T-helper 1 cell (primary cell): Measurements from ENCODE around the gene TXNL4B.
"Not testable (repeated sequence)": the region's sequence is repeated elsewhere in the genome, so short reads cannot be mapped to it uniquely, and the experiment has no call there.

Experiments
- DNase-seq, 5 donors: peaks; one replicate each; pipeline ENCODE4 v3.0.0-alpha.2; 2012 to 2020

TXNL4B gene

DNA sequence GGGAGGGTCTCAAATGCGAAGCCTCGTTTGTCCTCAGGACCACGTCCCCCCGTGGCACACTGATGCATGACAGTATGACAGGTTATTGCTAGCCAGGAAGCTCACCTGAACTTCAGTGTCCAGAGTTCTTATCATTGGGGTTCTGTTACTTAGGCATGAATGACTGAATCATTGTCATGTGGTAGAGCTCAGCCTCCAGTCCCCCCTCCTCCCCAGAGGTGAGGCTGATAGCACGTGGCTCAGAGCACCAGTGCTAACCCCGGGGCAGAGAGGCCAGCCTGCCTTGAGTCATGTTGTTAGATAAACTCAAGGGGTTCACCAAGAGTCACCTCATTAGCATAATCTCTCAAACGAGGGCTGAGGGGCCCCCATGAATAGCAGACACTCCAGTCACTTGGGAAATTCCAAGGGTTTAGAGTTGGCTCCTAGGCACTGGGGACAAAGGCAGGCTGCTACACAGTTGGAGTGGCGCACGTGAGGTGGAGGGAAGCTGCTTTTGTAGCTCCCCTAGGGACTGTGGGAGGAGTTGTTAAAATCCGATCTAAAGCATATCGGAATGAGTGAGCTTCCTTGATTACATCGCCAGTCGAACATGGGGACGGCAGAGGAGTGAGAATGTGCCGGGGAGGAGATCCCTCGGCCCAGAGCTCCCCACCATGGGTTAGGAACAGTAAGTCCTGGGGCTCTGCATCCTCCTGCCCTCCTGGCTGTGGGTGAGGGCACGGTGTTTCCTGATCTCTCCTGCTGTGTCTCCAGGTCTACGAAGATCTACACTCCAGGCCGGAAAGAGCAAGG, 18.4 kb upstream of the TXNL4B start:
- DNase-seq: no peak

GRCh38 chr16:72110662-72111615, 17.5 kb upstream of the TXNL4B start:
- no peak for DNase-seq

DNA sequence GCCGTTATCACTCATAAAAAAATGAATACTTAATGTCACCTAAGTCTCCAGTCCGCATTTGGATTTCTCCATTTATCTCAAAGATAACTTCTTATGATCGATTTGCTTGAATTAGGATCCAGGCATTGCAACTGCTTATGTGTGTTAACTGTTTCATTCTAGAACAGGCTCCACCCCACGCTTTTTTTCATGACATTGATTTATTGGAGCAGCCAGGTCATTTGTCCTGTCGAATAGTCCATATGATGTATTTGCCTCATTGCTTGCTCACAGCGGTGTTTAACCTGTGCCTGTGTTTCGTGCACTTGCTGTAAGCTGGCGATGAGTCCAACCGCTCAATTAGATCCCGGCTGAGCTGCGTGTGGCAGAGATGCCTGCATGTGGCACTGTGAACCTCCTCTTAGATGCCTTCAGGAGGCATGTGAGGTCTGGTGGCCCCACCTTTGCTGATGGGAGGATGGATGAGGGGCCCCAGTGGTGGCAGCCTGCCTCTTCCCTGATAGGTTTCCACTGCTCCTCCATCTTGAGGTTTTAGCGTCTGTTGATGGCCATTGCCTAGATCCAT, 16.6 kb upstream of the TXNL4B start:
- no peak for DNase-seq

GRCh38 chr16:72109300-72109699, 15.9 kb upstream of the TXNL4B start:
- DNase-seq: no peak

- DNase-seq: no peak
These were observed 15.1 kb upstream of the TXNL4B start for GRCh38 chr16:72108353-72109102.

DNA sequence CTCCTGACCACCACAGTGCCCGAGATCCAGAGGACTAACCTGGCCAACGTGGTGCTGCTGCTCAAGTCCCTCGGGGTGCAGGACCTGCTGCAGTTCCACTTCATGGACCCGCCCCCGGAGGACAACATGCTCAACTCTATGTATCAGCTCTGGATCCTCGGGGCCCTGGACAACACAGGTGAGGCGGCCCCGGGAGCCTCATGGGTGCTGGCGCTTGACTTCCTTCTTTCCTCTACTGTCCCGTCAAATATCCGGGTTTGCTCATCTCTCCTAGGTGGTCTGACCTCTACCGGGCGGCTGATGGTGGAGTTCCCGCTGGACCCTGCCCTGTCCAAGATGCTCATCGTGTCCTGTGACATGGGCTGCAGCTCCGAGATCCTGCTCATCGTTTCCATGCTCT, 14.0 kb upstream of the TXNL4B start:
- DNase-seq: no peak

- DNase-seq: no peak
These were observed 12.6 kb upstream of the TXNL4B start for GRCh38 chr16:72105978-72106377.

DNA sequence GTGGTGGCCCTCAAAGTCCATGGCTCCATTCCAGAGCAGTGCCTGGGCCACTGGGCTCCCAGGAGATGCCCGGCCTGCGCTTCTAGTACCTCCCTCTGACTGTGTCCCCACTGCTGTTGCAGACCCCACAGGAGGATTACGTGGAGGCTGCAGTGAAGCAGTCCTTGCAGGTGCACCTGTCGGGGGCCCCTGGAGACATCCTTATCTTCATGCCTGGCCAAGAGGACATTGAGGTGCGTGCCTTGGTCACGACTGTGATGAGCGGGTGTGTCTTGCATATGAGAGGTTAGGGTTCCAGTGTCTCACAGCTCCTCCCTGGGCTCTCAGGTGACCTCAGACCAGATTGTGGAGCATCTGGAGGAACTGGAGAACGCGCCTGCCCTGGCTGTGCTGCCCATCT, 11.5 kb upstream of the TXNL4B start:
- DNase-seq: no peak

- DNase-seq: no peak
These were observed 7.8 kb upstream of the TXNL4B start for GRCh38 chr16:72101195-72101594.

DNA sequence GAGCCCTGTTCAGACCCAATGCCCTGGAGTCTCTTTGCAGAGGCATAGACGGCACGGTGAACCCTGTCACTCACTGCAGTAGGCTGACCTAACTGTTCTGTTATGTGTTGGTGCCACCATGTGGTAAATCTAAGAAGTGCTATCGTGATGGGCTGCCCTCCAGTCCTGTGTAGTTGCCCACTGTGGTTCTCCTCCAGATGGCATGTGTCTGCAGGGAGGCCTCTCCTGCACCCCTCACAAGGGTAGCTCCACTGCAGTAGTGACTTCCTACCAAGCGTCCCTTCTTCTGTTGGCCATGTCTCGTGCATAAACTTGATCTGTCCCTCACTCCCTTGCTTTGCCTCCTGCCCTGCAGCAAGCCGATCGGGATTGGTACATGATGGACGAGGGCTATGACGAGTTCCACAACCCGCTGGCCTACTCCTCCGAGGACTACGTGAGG, 6.0 kb upstream of the TXNL4B start:
- peak in 2 of 5 donors; percentile 26 to 49 for DNase-seq

GRCh38 chr16:72098936-72099335, 5.5 kb upstream of the TXNL4B start:
- no peak for DNase-seq

DNA sequence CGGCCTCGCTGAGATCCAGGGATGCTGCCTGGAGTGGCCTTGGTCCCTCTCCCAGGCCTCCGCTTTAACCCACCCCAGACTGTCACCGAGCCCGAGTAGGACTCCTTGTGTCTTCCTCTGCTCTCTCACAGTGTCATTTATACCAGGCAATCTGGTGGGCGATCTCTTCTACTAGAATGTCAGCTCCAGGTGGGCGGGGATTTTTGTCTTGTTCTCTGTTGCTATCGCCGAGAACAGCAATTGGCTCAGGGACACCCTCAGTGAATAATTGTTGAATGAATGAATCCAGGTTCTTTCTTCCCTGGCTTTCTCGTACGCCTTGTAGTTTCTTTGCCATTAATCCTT, 818 bp upstream of the TXNL4B start:
- no peak for DNase-seq

DNA sequence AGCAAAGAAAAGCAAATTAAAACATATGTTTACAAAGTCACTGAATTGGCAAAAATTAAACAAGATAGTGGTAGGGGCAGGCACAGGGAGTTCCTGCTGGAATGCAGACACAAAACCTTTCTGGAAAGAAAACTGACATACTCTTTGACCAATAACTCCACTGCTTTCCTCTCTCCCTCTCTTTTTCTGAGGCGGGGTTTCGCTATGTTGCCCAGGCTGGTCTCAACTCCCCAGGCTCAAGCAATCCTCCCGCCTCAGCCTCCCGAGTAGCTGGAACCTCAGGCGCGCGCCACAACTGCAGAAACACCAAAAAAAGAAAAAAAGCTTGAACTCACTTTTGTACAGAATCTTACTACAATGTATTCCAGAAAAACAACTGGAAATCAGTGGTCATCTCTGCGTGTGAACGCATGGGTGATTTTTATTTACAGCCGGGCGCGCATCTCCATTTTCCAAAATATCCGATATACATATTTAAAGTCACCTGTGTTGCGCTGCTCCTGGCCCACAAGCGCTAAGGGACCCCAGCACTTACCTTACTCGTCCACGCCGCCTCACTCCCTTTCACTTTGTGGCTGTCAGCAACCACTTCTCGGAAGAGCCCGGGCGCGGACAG, 480 bp downstream of the TXNL4B start:
- peak in 1 of 5 donors; percentile 16 for DNase-seq

GRCh38 chr16:72091217-72091616, 2.2 kb downstream of the TXNL4B start:
- DNase-seq: no peak

GRCh38 chr16:72085002-72085401, 8.4 kb downstream of the TXNL4B start:
- DNase-seq: no peak

- no peak for DNase-seq
These were observed 9.0 kb downstream of the TXNL4B start for GRCh38 chr16:72084445-72084844.

DNA sequence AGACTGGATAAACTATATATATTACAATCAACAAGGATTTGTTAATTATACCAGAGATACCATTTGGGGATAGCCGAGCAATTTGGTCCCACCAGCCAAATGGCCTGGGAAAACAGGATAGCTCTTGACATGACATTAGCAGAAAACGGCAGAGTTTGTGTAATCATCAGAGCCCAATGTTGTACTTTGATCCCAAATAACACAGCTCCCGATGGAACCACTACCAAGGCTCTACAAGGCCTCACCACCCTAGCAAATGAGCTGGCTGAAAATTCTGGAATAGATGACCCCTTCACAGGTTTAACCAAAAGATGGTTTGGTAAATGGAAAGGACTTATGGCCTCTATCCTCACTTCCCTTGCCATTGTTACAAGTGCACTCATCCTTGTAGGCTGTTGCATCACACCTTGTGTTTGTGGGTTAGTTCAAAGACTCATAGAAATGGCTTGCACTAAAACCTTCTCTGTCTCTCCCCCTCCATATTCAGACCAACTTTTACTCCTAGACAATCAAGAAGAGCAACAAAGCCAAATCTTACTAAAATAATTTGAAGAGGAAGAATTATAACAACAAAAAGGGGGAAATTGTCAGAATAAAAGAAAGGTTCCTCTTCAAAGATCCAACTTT, 9.5 kb downstream of the TXNL4B start:
- DNase-seq: no peak

GRCh38 chr16:72076991-72077706, 16.3 kb downstream of the TXNL4B start:
- not testable (repeated sequence) for DNase-seq

DNA sequence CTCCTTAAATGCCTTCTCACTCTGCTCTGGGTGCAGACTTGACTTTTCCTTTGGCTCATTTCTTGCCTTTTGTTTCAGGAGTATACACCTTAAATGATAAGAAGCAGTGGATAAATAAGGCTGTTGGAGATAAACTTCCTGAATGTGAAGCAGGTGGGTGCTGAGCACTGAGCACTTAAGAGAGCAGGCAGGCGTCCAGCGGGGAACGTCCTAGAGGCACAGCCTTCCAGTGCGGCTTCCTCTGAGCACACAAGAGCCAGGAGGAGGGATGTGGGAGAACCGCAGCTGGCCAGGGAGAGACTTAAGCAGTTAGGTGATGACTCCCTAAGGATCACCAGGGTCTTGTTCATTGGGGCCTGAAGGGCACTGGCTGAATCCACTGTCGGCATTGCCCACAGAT, 18.4 kb downstream of the TXNL4B start:
- not testable (repeated sequence) for DNase-seq

DNA sequence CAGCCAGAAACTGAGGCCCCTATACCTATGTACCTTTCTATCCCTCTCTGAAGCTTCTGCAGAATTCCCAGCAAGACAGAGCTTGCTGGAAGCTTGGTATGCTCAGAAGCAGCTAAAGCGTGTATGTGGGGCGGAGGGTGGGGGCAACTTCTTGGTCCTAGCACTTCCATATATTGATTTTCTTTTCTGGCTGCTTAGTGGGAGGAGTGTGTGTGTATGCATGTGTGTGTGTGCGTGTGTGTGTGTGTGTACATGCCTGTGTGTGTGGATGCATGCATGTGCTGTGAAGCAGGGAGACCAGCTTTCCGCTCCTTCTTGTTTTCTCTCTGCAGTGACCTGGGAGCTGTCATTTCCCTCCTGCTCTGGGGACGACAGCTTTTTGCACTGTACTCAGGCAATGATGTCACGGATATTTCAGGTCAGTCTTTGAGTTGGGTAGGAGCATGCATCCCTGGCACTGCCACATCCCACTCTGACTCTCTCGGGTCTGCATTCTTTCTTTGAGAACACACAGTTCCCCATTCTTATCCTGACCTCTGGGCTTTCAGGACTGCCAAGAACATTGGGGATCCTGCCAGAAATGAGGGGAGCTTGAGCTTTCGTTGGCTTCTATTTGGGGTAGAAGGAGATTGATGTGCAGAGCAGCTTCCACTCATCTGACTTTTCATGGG, 19.7 kb downstream of the TXNL4B start:
- no peak for DNase-seq
